IMR-90 (cell line): Measurements from ENCODE around the gene FLVCR2. TPM values are rescaled to one million over a fixed set of nuclear protein-coding genes. Genes with fewer than 3 reads are reported as not detected.

Experiments used
- ATAC-seq: fragments of 200-7000 bp; cut with Tn5 transposase; 2 replicates; pipeline ENCODE4 v1.9.1; 2020; ENCODE audit warnings: low read depth, mild to moderate bottlenecking, moderate library complexity
- BruUV-seq: library from RNA; stranded (reverse); fragments of 400-500 nt; replicated peaks from 2 replicates; lab custom pipeline; 2021; lab: Mats Ljungman, UMichigan
- CTCF ChIA-PET: fragments of 300-600 bp; formaldehyde crosslinking; extraction: SDS; loops from one replicate; lab custom pipeline; 2021; ENCODE audit warnings: antibody characterized with exemption; lab: Yijun Ruan, JAX
- POLR2A ChIA-PET: fragments of 300-600 bp; sonication (Branson Sonifier 250); formaldehyde crosslinking; loops from one replicate; lab custom pipeline; 2022; ENCODE audit warnings: antibody characterized with exemption; ENCODE audit not compliant: unreplicated experiment; lab: Charles Lee
- DNase-seq: peaks from one replicate; pipeline ENCODE4 v3.0.0; 2013
- H2AFZ ChIP-seq: replicated peaks from 2 replicates; pipeline ENCODE3; 2013; ENCODE audit warnings: low read length, mild to moderate bottlenecking; ENCODE audit not compliant: poor library complexity
- H2AK5ac ChIP-seq: 2 replicates; pipeline ENCODE4 v1.6.1; 2013; ENCODE audit warnings: low read depth, low read length, inconsistent platforms
- H2AK9ac ChIP-seq: replicated peaks from 2 replicates; pipeline ENCODE3; 2013; ENCODE audit warnings: mild to moderate bottlenecking, low read depth, low read length, moderate library complexity; ENCODE audit not compliant: poor library complexity
- H2BK120ac ChIP-seq: 2 replicates; pipeline ENCODE4 v1.6.1; 2013; ENCODE audit warnings: low read depth, low read length, inconsistent platforms
- H2BK15ac ChIP-seq: 3 replicates; pipeline ENCODE4 v1.6.1; 2013; ENCODE audit warnings: low read depth, low read length, inconsistent platforms
- H2BK20ac ChIP-seq: 2 replicates; pipeline ENCODE4 v1.6.1; 2013; ENCODE audit warnings: low read depth, mild to moderate bottlenecking, inconsistent platforms, low read length, moderate library complexity
- H2BK5ac ChIP-seq: 2 replicates; pipeline ENCODE4 v1.6.1; 2013; ENCODE audit warnings: mild to moderate bottlenecking, low read depth, low read length, inconsistent platforms; ENCODE audit not compliant: poor library complexity, severe bottlenecking
- H3K14ac ChIP-seq: replicated peaks from 2 replicates; pipeline ENCODE4 v1.6.1; 2013; ENCODE audit warnings: low read depth, low read length, inconsistent platforms
- H3K18ac ChIP-seq: 2 replicates; pipeline ENCODE4 v1.6.1; 2013; ENCODE audit warnings: low read depth, low read length, control low read depth
- H3K23ac ChIP-seq: 2 replicates; pipeline ENCODE4 v1.6.1; 2013; ENCODE audit warnings: low read depth, low read length, inconsistent platforms
- H3K27ac ChIP-seq: 2 replicates; pipeline ENCODE4 v1.5.1; 2013; ENCODE audit warnings: mild to moderate bottlenecking, control low read depth, low read length; ENCODE audit not compliant: insufficient read depth
- H3K27me3 ChIP-seq: 2 replicates; pipeline ENCODE4 v1.6.1; 2013; ENCODE audit warnings: low read length; ENCODE audit not compliant: control insufficient read depth, insufficient read depth
- H3K36me3 ChIP-seq: 2 replicates; pipeline ENCODE4 v1.6.1; 2013; ENCODE audit warnings: low read length, mixed read lengths; ENCODE audit not compliant: control insufficient read depth, insufficient read depth
- H3K4ac ChIP-seq: 2 replicates; pipeline ENCODE4 v1.6.1; 2013; ENCODE audit warnings: low read depth, low read length, inconsistent platforms
- H3K4me1 ChIP-seq: 2 replicates; pipeline ENCODE4 v1.6.1; 2013; ENCODE audit warnings: low read length, mixed read lengths; ENCODE audit not compliant: control insufficient read depth, insufficient read depth
- H3K4me2 ChIP-seq: 2 replicates; pipeline ENCODE4 v1.6.1; 2013; ENCODE audit warnings: low read depth, mild to moderate bottlenecking, control low read depth, low read length, moderate library complexity
- H3K4me3 ChIP-seq: 2 replicates; pipeline ENCODE4 v1.5.1; 2013; ENCODE audit warnings: low read depth, mild to moderate bottlenecking, control low read depth, low read length, moderate library complexity; ENCODE audit not compliant: insufficient read depth
- H3K56ac ChIP-seq: 2 replicates; pipeline ENCODE4 v1.6.1; 2013; ENCODE audit warnings: low read length, inconsistent platforms; ENCODE audit not compliant: insufficient read depth; ENCODE audit errors: extremely low read depth
- H3K79me1 ChIP-seq, 2 experiments: 2 replicates each; pipeline ENCODE4 v1.6.1; 2013; ENCODE audit warnings: low read length in 2 of 2, inconsistent platforms in 1 of 2, low read depth in 1 of 2
- H3K9ac ChIP-seq: 2 replicates; pipeline ENCODE4 v1.6.1; 2013; ENCODE audit warnings: low read depth, low read length, control low read depth
- H3K9me1 ChIP-seq: 2 replicates; pipeline ENCODE4 v1.6.1; 2013; ENCODE audit warnings: low read length, inconsistent platforms; ENCODE audit not compliant: insufficient read depth
- H3K9me3 ChIP-seq: 2 replicates; pipeline ENCODE4 v1.6.1; 2013; ENCODE audit warnings: low read length; ENCODE audit not compliant: control insufficient read depth, insufficient read depth
- H4K20me1 ChIP-seq: 2 replicates; pipeline ENCODE4 v1.6.1; 2013; ENCODE audit warnings: low read length, inconsistent platforms; ENCODE audit not compliant: insufficient read depth
- H4K5ac ChIP-seq: 2 replicates; pipeline ENCODE4 v1.6.1; 2013; ENCODE audit warnings: mild to moderate bottlenecking, low read depth, low read length, control low read depth
- H4K8ac ChIP-seq, 2 experiments: 2 replicates each; pipeline ENCODE4 v1.6.1; 2013; ENCODE audit warnings: low read depth in 2 of 2, low read length in 2 of 2, control low read depth in 1 of 2, inconsistent platforms in 1 of 2
- H4K91ac ChIP-seq: 2 replicates; pipeline ENCODE4 v1.6.1; 2013; ENCODE audit warnings: low read depth, low read length, inconsistent platforms; ENCODE audit not compliant: insufficient read depth
- BHLHE40 ChIP-seq: fragments of 150-350 bp; IDR thresholded peaks from 2 replicates; pipeline ENCODE4 v1.6.1; 2016; ENCODE audit warnings: mild to moderate bottlenecking, low read depth, low read length
- CEBPB ChIP-seq: IDR thresholded peaks from 2 replicates; pipeline ENCODE4 v1.6.1; 2012; ENCODE audit warnings: low read depth, low read length, improper control_type of control experiment
- CHD1 ChIP-seq: IDR thresholded peaks from 2 replicates; pipeline ENCODE4 v1.6.1; 2012; ENCODE audit warnings: low read depth, low read length, improper control_type of control experiment
- FOS ChIP-seq: fragments of 150-350 bp; IDR thresholded peaks from 2 replicates; pipeline ENCODE4 v1.6.1; 2016; ENCODE audit warnings: low read depth, low read length
- MAFK ChIP-seq: IDR thresholded peaks from 2 replicates; pipeline ENCODE4 v1.6.1; 2012; ENCODE audit warnings: low read depth, low read length, improper control_type of control experiment
- MAZ ChIP-seq: IDR thresholded peaks from 2 replicates; pipeline ENCODE4 v1.6.1; 2012; ENCODE audit warnings: low read depth, mild to moderate bottlenecking, low read length, improper control_type of control experiment, moderate library complexity, borderline replicate concordance
- MXI1 ChIP-seq: IDR thresholded peaks from 2 replicates; pipeline ENCODE4 v1.6.1; 2012; ENCODE audit warnings: low read depth, mild to moderate bottlenecking, low read length, moderate library complexity, borderline replicate concordance
- NFE2L2 ChIP-seq: fragments of 150-350 bp; IDR thresholded peaks from 2 replicates; pipeline ENCODE4 v1.6.1; 2016; ENCODE audit warnings: low read depth, mild to moderate bottlenecking, low read length
- POLR2A ChIP-seq: IDR thresholded peaks from 2 replicates; pipeline ENCODE4 v1.6.1; 2012; ENCODE audit warnings: mild to moderate bottlenecking, low read depth, low read length
- RAD21 ChIP-seq: IDR thresholded peaks from 2 replicates; pipeline ENCODE4 v1.6.1; 2012; ENCODE audit warnings: low read length, improper control_type of control experiment
- RCOR1 ChIP-seq: IDR thresholded peaks from 2 replicates; pipeline ENCODE4 v1.6.1; 2012; ENCODE audit warnings: mild to moderate bottlenecking, low read length, improper control_type of control experiment; ENCODE audit not compliant: insufficient replicate concordance
- RFX5 ChIP-seq: IDR thresholded peaks from 2 replicates; pipeline ENCODE4 v1.8.0; 2012; ENCODE audit warnings: low read depth, mild to moderate bottlenecking, low read length, moderate library complexity
- SMC3 ChIP-seq: fragments of 150-350 bp; IDR thresholded peaks from 2 replicates; pipeline ENCODE4 v1.6.1; 2016; ENCODE audit warnings: low read depth, mild to moderate bottlenecking, antibody characterized with exemption, low read length, moderate library complexity
- WGBS, 2 experiments: methylation state at CpG; one replicate each; pipeline versions ENCODE4 v1.1.5 to v1.1.7; 2013; ENCODE audit warnings: missing lambda C conversion rate in 2 of 2; ENCODE audit not compliant: insufficient read length in 1 of 2; ENCODE audit errors: extremely low coverage in 2 of 2; 5-methylcytosine and 5-hydroxymethylcytosine counted together
- dilution Hi-C: fragments of 300-500 bp; cut with HindIII; formaldehyde crosslinking; loops from one replicate; pipeline ENCODE4 v1.14.3; 2018; ENCODE audit warnings: low sequenced_read_pairs; ENCODE audit not compliant: unreplicated experiment
- in situ Hi-C: fragments of 300-500 bp; cut with MboI; formaldehyde crosslinking; loops from 3 replicates; pipeline ENCODE4 v1.14.3; 2019; ENCODE audit warnings: low sequenced_read_pairs, inconsistent platforms, mixed read lengths
- intact Hi-C: fragments of 100-400 bp; cut with micrococcal nuclease; formaldehyde crosslinking; loops from 2 replicates; pipeline ENCODE4 v1.10.0; 2022
- polyA plus RNA-seq, 3 experiments: library from polyadenylated mRNA; depleted of rRNA; stranded (reverse); fragments of >200 nt; gene quantifications; 2 replicates each; pipeline ENCODE4 v1.2.3, GENCODE V29; 2012; ENCODE audit warnings: low replicate concordance in 1 of 3
- total RNA-seq: library from RNA; depleted of rRNA; stranded (reverse); fragments of >200 nt; gene quantifications from 2 replicates; pipeline ENCODE4 v1.2.3, GENCODE V29; 2012
- TF ChIP-seq, protein P1 (sequence below): fragments of 150-350 bp; IDR thresholded peaks from 2 replicates; pipeline ENCODE4 v1.6.1; 2017; ENCODE audit warnings: mild to moderate bottlenecking, antibody characterized with exemption, low read length, low read depth
- TF ChIP-seq, protein P2 (sequence below): fragments of 150-350 bp; IDR thresholded peaks from 2 replicates; pipeline ENCODE4 v1.6.1; 2016; ENCODE audit warnings: low read depth, mild to moderate bottlenecking, low read length, moderate library complexity, borderline replicate concordance
- TF ChIP-seq, protein P3 (sequence below): conservative IDR thresholded peaks from 2 replicates; pipeline ENCODE4 v1.5.1; 2012; ENCODE audit warnings: mild to moderate bottlenecking, low read depth, low read length, improper control_type of control experiment

FLVCR2 gene
- total and polyA plus RNA-seq, 2 of the 4 experiments (the other 2 are of a cell fraction) = 0.94 to 1.4 TPM

DNA sequence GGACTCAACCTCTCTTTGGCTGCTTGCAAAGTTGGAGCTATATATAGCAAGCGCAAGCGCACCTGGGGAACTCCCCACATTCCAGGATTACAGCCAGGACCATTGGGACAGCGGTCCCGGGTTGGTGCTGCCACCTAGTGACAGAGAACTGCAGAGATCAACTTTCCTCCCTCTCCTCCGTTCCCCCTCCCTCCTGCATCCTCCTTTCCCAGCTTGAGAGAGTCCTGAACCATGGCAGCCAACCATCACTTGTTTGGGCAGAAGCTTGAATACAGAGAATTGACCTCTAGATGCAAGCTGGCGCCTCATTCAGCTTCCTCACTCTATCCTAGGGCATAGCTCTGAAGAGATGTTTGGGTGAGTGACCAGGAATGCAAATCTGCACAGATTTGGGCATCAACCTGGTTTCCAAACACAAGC is 17.4 kb upstream of the FLVCR2 start:
- Histone ChIP-seq H3K79me1 (no peaks in the 10 kb centered on the region), H2BK20ac (no peak overlapping the region), H3K4me1 (no peaks in the 10 kb centered on the region; the same call in 1 of the 2 replicates), H3K4me3 (no peak overlapping the region), H2AK5ac (no peak overlapping the region), H3K9me1 (no peaks in the 10 kb centered on the region), H2BK15ac (no peak overlapping the region), H3K9ac (no peak overlapping the region), H2BK120ac (no peak overlapping the region), H3K4ac (no peak overlapping the region), H3K56ac (no peak overlapping the region), H3K27ac (no peak overlapping the region), H3K9me3 (peaks cover 8% of the 10 kb centered on the region), H3K27me3 (peaks cover 26% of the 10 kb centered on the region), H3K36me3 (no peaks in the 10 kb centered on the region), H4K5ac (no peak overlapping the region), H4K91ac (no peak overlapping the region), H3K4me2 (no peak overlapping the region), H3K18ac (no peak overlapping the region), H2AK9ac (no peak overlapping the region), H2AFZ (peak overlapping the region; percentile 16), H4K20me1 (no peaks in the 10 kb centered on the region), H3K14ac (no peak overlapping the region), H4K8ac (no peak overlapping the region), H2BK5ac (no peak overlapping the region), H3K23ac (no peak overlapping the region)
- in situ Hi-C loops = no loop called here
- peak; percentile 78 for TF ChIP-seq RAD21
- no peak for TF ChIP-seq MAFK
- 0 out of 2 replicates have a peak, but pooled peaks have one; percentile 20 for TF ChIP-seq POLR2A
- TF ChIP-seq, protein P1, sequence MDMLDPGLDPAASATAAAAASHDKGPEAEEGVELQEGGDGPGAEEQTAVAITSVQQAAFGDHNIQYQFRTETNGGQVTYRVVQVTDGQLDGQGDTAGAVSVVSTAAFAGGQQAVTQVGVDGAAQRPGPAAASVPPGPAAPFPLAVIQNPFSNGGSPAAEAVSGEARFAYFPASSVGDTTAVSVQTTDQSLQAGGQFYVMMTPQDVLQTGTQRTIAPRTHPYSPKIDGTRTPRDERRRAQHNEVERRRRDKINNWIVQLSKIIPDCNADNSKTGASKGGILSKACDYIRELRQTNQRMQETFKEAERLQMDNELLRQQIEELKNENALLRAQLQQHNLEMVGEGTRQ = no peak
- TF ChIP-seq MAZ = peak; percentile 94
- no peak for TF ChIP-seq RFX5
- TF ChIP-seq RCOR1 = no peak
- TF ChIP-seq CHD1 = no peak
- no peak for TF ChIP-seq BHLHE40
- no peak for TF ChIP-seq NFE2L2
- TF ChIP-seq SMC3 = peak; percentile 68
- TF ChIP-seq FOS = no peak
- TF ChIP-seq, protein P2, sequence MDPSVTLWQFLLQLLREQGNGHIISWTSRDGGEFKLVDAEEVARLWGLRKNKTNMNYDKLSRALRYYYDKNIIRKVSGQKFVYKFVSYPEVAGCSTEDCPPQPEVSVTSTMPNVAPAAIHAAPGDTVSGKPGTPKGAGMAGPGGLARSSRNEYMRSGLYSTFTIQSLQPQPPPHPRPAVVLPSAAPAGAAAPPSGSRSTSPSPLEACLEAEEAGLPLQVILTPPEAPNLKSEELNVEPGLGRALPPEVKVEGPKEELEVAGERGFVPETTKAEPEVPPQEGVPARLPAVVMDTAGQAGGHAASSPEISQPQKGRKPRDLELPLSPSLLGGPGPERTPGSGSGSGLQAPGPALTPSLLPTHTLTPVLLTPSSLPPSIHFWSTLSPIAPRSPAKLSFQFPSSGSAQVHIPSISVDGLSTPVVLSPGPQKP = no peak
- TF ChIP-seq MXI1 = no peak
- TF ChIP-seq, protein P3, sequence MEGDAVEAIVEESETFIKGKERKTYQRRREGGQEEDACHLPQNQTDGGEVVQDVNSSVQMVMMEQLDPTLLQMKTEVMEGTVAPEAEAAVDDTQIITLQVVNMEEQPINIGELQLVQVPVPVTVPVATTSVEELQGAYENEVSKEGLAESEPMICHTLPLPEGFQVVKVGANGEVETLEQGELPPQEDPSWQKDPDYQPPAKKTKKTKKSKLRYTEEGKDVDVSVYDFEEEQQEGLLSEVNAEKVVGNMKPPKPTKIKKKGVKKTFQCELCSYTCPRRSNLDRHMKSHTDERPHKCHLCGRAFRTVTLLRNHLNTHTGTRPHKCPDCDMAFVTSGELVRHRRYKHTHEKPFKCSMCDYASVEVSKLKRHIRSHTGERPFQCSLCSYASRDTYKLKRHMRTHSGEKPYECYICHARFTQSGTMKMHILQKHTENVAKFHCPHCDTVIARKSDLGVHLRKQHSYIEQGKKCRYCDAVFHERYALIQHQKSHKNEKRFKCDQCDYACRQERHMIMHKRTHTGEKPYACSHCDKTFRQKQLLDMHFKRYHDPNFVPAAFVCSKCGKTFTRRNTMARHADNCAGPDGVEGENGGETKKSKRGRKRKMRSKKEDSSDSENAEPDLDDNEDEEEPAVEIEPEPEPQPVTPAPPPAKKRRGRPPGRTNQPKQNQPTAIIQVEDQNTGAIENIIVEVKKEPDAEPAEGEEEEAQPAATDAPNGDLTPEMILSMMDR = peak; percentile 84
- no peak for TF ChIP-seq CEBPB
- WGBS, 2 experiments = 40% methylated on average over 1 of the region's 6 CpGs; no CpG with 5 or more reads in 1 of the 2 experiments
- ChIA-PET CTCF (interaction anchor here (0.6 to 1.5 kb wide), 11 partner anchors 10 to 257 kb away, joined by 3 to 7 read pairs (median 4); no protein-coding TSS in a partner anchor), POLR2A (no interaction called here)
- dilution Hi-C loops = no loop called here
- ATAC-seq (peak; percentile 95), DNase-seq (peak; percentile 67)
- intact Hi-C loops = loop anchor here (1.0 to 5.0 kb wide), 3 partner anchors 73 to 419 kb away; no protein-coding TSS in a partner anchor
- BruUV-seq = no TSS peak
